PC-9 (cell line): Measurements from ENCODE around the gene CDH16. TPM values are rescaled to one million over a fixed set of nuclear protein-coding genes. Genes with fewer than 3 reads are reported as not detected.
A peak's percentile ranks its signal among the peaks of the same experiment; 100 is the strongest.

Experiments
- BruUV-seq: library from RNA; stranded (reverse); fragments of 400-500 nt; replicated peaks from 2 replicates; lab custom pipeline; 2021; lab: Mats Ljungman, UMichigan
- CTCF ChIA-PET: fragments of 300-600 bp; sonication (Branson Sonifier 250); formaldehyde crosslinking; loops from one replicate; lab custom pipeline; 2022; ENCODE audit warnings: antibody characterized with exemption; lab: Charles Lee
- POLR2A ChIA-PET: fragments of 300-600 bp; sonication (Branson Sonifier 250); formaldehyde crosslinking; loops from one replicate; lab custom pipeline; 2022; ENCODE audit warnings: antibody characterized with exemption; ENCODE audit not compliant: unreplicated experiment; lab: Charles Lee
- DNase-seq, 2 experiments: peaks; one replicate each; pipeline versions ENCODE4 v3.0.0 to v3.0.0-alpha.2; 2015 to 2022; ENCODE audit warnings: mixed read lengths in 1 of 2
- H2AFZ ChIP-seq: fragments of 200-600 bp; sonication (generic); 2 replicates; pipeline ENCODE4 v1.8.1; 2017; ENCODE audit warnings: antibody characterized with exemption
- H3F3A ChIP-seq: fragments of 200-600 bp; sonication (generic); 2 replicates; pipeline ENCODE4 v1.8.1; 2017; ENCODE audit warnings: antibody characterized with exemption, mild to moderate bottlenecking, low read depth; ENCODE audit not compliant: insufficient read depth
- H3K27ac ChIP-seq: fragments of 200-600 bp; sonication (generic); 2 replicates; pipeline ENCODE4 v1.6.1; 2016; ENCODE audit warnings: mixed run types
- H3K27me3 ChIP-seq: fragments of 200-600 bp; sonication (generic); 2 replicates; pipeline ENCODE4 v1.6.1; 2016; ENCODE audit warnings: low read depth, mixed run types; ENCODE audit not compliant: insufficient read depth
- H3K36me3 ChIP-seq: fragments of 200-600 bp; sonication (generic); 2 replicates; pipeline ENCODE4 v1.6.1; 2016; ENCODE audit warnings: low read depth, mixed run types
- H3K4me1 ChIP-seq: fragments of 200-600 bp; sonication (generic); replicated peaks from 2 replicates; pipeline ENCODE4 v1.6.1; 2016; ENCODE audit warnings: mixed run types; ENCODE audit not compliant: insufficient read depth
- H3K4me2 ChIP-seq: fragments of 200-600 bp; sonication (generic); 2 replicates; pipeline ENCODE4 v1.6.1; 2017; ENCODE audit warnings: mixed run types
- H3K4me3 ChIP-seq: fragments of 200-600 bp; sonication (generic); 2 replicates; pipeline ENCODE4 v1.6.1; 2016; ENCODE audit warnings: mixed run types
- H3K79me2 ChIP-seq: fragments of 200-600 bp; sonication (generic); 2 replicates; pipeline ENCODE4 v1.6.1; 2017; ENCODE audit warnings: low read depth, mixed run types
- H3K9me2 ChIP-seq: fragments of 200-600 bp; sonication (generic); 2 replicates; pipeline ENCODE4 v1.8.1; 2017; ENCODE audit warnings: mild to moderate bottlenecking; ENCODE audit not compliant: insufficient read depth
- H3K9me3 ChIP-seq: fragments of 200-600 bp; sonication (generic); 2 replicates; pipeline ENCODE4 v1.8.1; 2016; ENCODE audit warnings: low read depth; ENCODE audit not compliant: insufficient read depth
- H4K20me1 ChIP-seq: fragments of 200-600 bp; sonication (generic); 2 replicates; pipeline ENCODE4 v1.8.1; 2017; ENCODE audit not compliant: insufficient read depth
- CTCF ChIP-seq: fragments of 200-600 bp; sonication (generic); conservative IDR thresholded peaks from 2 replicates; pipeline ENCODE4 v1.6.1; 2017; ENCODE audit warnings: mixed run types, antibody characterized with exemption, mild to moderate bottlenecking, moderate library complexity
- EZH2 ChIP-seq: fragments of 200-600 bp; sonication (generic); IDR thresholded peaks from 2 replicates; pipeline ENCODE4 v1.8.0; 2017; ENCODE audit warnings: antibody characterized with exemption, low read depth
- intact Hi-C: fragments of 100-400 bp; cut with micrococcal nuclease; formaldehyde crosslinking; loops from one replicate; pipeline ENCODE4 v1.10.0; 2022; ENCODE audit not compliant: unreplicated experiment
- total RNA-seq: library from RNA; stranded (reverse); gene quantifications from 2 replicates; pipeline ENCODE4 v1.2.3, GENCODE V29; 2021

Gene CDH16
- total RNA-seq, 1 experiment from 2014 or later: not detected

DNA sequence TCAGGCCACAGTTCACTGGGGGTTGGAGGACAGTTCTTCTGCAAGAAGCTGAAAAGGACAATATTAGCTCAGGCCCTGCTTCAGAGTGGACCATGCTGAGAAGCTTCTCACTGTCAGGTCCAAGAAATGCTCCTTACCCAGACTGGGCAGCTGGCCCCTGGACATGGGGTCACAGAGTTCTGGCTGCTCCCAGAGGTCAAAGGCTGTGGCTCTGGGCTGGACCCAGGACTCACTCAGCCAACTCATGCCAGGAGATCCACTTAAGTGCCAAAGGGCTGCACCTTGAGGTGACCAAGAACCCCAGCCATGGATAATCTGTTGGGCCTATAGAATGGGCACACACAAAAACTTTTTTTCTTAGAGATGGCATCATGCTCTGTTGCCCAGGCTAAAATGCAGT is 20.7 kb upstream of the CDH16 start:
- Histone ChIP-seq H3K27ac (no peak overlapping the region), H3K4me2 (no peak overlapping the region), H3K9me2 (no peaks in the 10 kb centered on the region), H3F3A (0 out of 2 replicates have a peak, but pooled peaks cover 4% of the 10 kb centered on the region), H3K79me2 (peaks cover 19% of the 10 kb centered on the region), H4K20me1 (peaks cover 9% of the 10 kb centered on the region; the same call in 1 of the 2 replicates), H3K4me1 (peaks cover 11% of the 10 kb centered on the region; the same call in 1 of the 2 replicates), H3K9me3 (no peaks in the 10 kb centered on the region), H3K27me3 (no peaks in the 10 kb centered on the region), H3K4me3 (no peak overlapping the region), H2AFZ (no peak overlapping the region), H3K36me3 (no peaks in the 10 kb centered on the region)
- ChIA-PET CTCF (no interaction called here), POLR2A (no interaction called here)
- intact Hi-C loops: loop anchor here (10.0 kb wide), 1 partner anchor 425 kb away; no protein-coding TSS in a partner anchor
- no peak for DNase-seq
- TF ChIP-seq EZH2: no peak
- no peak for TF ChIP-seq CTCF
- BruUV-seq: no TSS peak

DNA sequence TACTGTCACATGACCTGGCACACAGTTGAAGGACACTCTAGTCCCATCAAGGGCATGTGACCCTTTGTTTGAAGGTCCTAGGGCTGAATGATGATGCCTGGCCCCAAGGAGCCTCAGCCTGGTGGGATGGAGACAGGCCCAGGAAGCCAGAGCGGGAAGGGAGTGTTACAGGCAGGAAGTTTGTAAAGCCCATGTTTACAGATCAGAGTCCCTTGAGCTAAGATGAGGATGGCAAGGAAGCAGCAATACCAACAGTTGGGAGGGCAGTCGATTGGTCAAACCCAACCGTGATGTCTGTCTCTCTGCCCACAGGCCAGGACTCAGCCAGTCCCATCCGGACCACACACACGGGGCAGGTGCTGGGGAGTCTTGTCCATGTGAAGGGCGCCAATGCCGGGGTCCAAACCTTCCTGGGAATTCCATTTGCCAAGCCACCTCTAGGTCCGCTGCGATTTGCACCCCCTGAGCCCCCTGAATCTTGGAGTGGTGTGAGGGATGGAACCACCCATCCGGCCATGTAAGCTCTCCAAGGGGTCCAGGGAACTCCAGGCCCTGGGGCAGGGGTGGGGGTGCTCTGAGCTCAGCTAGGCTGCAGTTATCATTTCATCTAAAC is 19.1 kb upstream of the CDH16 start:
- no peaks in the 10 kb centered on the region for H3F3A ChIP-seq
- H2AFZ ChIP-seq: no peak overlapping the region
- no peak overlapping the region for H3K4me3 ChIP-seq
- H3K27me3 ChIP-seq: no peaks in the 10 kb centered on the region
- no peak overlapping the region for H3K27ac ChIP-seq
- peaks cover 18% of the 10 kb centered on the region for H3K4me1 ChIP-seq
- H3K9me3 ChIP-seq: no peaks in the 10 kb centered on the region
- H3K9me2 ChIP-seq: no peaks in the 10 kb centered on the region
- H4K20me1 ChIP-seq: peaks cover 9% of the 10 kb centered on the region; the same call in 1 of the 2 replicates
- ChIA-PET POLR2A (interaction anchor here (0.5 kb wide), 1 partner anchor 63 kb away, joined by 4 read pairs; no protein-coding TSS in a partner anchor), CTCF (no interaction called here)
- H3K79me2 ChIP-seq: peaks cover 32% of the 10 kb centered on the region
- BruUV-seq: no TSS peak
- DNase-seq: no peak
- TF ChIP-seq EZH2: no peak
- TF ChIP-seq CTCF: no peak
- intact Hi-C loops: loop anchor here (10.0 kb wide), 1 partner anchor 423 kb away; no protein-coding TSS in a partner anchor
- H3K4me2 ChIP-seq: no peak overlapping the region
- H3K36me3 ChIP-seq: no peaks in the 10 kb centered on the region

GRCh38 chr16:66936889-66937554 is 18.3 kb upstream of the CDH16 start:
- POLR2A ChIA-PET: no interaction called here
- H3K9me2 ChIP-seq: no peaks in the 10 kb centered on the region
- TF ChIP-seq CTCF (no peak), EZH2 (no peak)

More at GRCh38 chr16:66936889-66937554, 18.3 kb upstream of the CDH16 start:
- no peak overlapping the region for H2AFZ ChIP-seq
- CTCF ChIA-PET: no interaction called here
- H3K36me3 ChIP-seq: no peaks in the 10 kb centered on the region
- H3K27ac ChIP-seq: no peak overlapping the region
- BruUV-seq: no TSS peak
- H3K4me3 ChIP-seq: no peak overlapping the region
- H3K9me3 ChIP-seq: no peaks in the 10 kb centered on the region
- intact Hi-C loops: loop anchor here (10.0 kb wide), 1 partner anchor 422 kb away; no protein-coding TSS in a partner anchor
- peaks cover 2% of the 10 kb centered on the region; the same call in 1 of the 2 replicates for H3F3A ChIP-seq
- no peaks in the 10 kb centered on the region for H3K27me3 ChIP-seq
- peaks cover 20% of the 10 kb centered on the region for H3K4me1 ChIP-seq
- peak overlapping the region; percentile 98; the same call in 1 of the 2 replicates for H3K4me2 ChIP-seq
- H4K20me1 ChIP-seq: peaks cover 9% of the 10 kb centered on the region; the same call in 1 of the 2 replicates
- peaks cover 39% of the 10 kb centered on the region for H3K79me2 ChIP-seq
- no peak for DNase-seq
